Transverse colon (tissue), 3 donors: ENCODE results near the gene IFIT3.

Source experiments
- POLR2A ChIP-seq: fragments of 450-650 bp; IDR thresholded peaks from one replicate; pipeline ENCODE4 v1.6.1; 2016; ENCODE audit warnings: antibody characterized with exemption, mild to moderate bottlenecking, moderate library complexity
- TF ChIP-seq, protein P1 (sequence below), 5 experiments: fragments of 200-600 bp in 3 of 5; fragments of 450-650 bp in 2 of 5; sonication (generic) in 3 of 5; IDR thresholded peaks; 1 replicate in 2 of 5; 2 replicates in 3 of 5; pipeline ENCODE4 v1.5.1; 2016 to 2017; ENCODE audit warnings: antibody characterized with exemption in 5 of 5, inconsistent platforms in 3 of 5, mild to moderate bottlenecking in 2 of 5, moderate library complexity in 1 of 5

DNA sequence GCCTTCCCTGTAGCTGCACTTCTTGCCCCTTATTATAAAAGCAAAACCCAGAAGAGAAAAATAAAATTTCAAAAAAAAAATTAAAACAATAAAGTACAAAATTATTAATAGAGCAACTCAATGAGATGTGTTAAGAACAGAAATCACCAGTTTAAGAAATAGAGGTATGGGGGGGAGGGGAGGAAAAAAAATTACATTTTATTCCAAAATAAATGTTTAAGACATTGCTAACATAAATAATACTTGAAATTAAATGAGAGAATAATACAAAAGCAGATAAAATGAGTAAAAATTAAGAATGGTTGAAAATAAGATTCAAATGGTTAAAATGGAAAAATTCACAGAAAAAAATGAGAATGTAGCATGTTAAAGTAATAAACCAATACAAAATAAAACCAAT is 22.9 kb upstream of the IFIT3 start:
- TF ChIP-seq, protein P1, sequence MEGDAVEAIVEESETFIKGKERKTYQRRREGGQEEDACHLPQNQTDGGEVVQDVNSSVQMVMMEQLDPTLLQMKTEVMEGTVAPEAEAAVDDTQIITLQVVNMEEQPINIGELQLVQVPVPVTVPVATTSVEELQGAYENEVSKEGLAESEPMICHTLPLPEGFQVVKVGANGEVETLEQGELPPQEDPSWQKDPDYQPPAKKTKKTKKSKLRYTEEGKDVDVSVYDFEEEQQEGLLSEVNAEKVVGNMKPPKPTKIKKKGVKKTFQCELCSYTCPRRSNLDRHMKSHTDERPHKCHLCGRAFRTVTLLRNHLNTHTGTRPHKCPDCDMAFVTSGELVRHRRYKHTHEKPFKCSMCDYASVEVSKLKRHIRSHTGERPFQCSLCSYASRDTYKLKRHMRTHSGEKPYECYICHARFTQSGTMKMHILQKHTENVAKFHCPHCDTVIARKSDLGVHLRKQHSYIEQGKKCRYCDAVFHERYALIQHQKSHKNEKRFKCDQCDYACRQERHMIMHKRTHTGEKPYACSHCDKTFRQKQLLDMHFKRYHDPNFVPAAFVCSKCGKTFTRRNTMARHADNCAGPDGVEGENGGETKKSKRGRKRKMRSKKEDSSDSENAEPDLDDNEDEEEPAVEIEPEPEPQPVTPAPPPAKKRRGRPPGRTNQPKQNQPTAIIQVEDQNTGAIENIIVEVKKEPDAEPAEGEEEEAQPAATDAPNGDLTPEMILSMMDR (IDR thresholded peaks at IDR 0.05): no peak
- no peak for TF ChIP-seq POLR2A
